NCI-H748 treated with DMSO at 0.1 percent for 48 hours (cell line): Measurements from ENCODE around the gene TMEM91.
"Not testable (repeated sequence)": the region's sequence is repeated elsewhere in the genome, so short reads cannot be mapped to it uniquely, and the experiment has no call there.

Experiments used
- DNase-seq: peaks from one replicate; lab custom pipeline; 2025; lab: John Stamatoyannopoulos, UW

The TMEM91 gene

GRCh38 chr19:41376241-41376997 is at the start of gene TMEM91:
TMEM91 (plus strand) TSS chr19:41376533; CDS start chr19:41378310, 1,777 bp downstream.
- DNase-seq = peak; percentile 26

GRCh38 chr19:41327076-41327575 is 49.2 kb upstream of the TMEM91 start:
- DNase-seq = no peak

GRCh38 chr19:41327576-41328156 is 48.7 kb upstream of the TMEM91 start:
- DNase-seq = no peak

GRCh38 chr19:41328157-41328841 is 48.0 kb upstream of the TMEM91 start:
- DNase-seq = no peak

GRCh38 chr19:41328842-41329225 is 47.5 kb upstream of the TMEM91 start:
- DNase-seq = no peak

- DNase-seq = peak; percentile 20
Measured at GRCh38 chr19:41330481-41330880, 45.9 kb upstream of the TMEM91 start.

GRCh38 chr19:41330946-41331678 is 45.2 kb upstream of the TMEM91 start:
- DNase-seq = peak; percentile 17

GRCh38 chr19:41332000-41332399 is 44.3 kb upstream of the TMEM91 start:
- DNase-seq = no peak

- DNase-seq = no peak
Measured at GRCh38 chr19:41332468-41332867, 43.9 kb upstream of the TMEM91 start.

- DNase-seq = no peak
Measured at GRCh38 chr19:41334793-41335192, 41.5 kb upstream of the TMEM91 start.

- DNase-seq = no peak
Measured at GRCh38 chr19:41335467-41335866, 40.9 kb upstream of the TMEM91 start.

GRCh38 chr19:41339936-41340335 is 36.4 kb upstream of the TMEM91 start:
- no peak for DNase-seq

- DNase-seq = no peak
Measured at GRCh38 chr19:41341669-41342490, 34.5 kb upstream of the TMEM91 start.

- DNase-seq = no peak
Measured at GRCh38 chr19:41344162-41344561, 32.2 kb upstream of the TMEM91 start.

GRCh38 chr19:41346916-41347315 is 29.4 kb upstream of the TMEM91 start:
- DNase-seq = not testable (repeated sequence)

- no peak for DNase-seq
Measured at GRCh38 chr19:41350735-41351338, 25.5 kb upstream of the TMEM91 start.

GRCh38 chr19:41351339-41352245 is 24.7 kb upstream of the TMEM91 start:
- no peak for DNase-seq

GRCh38 chr19:41352279-41352608 is 24.1 kb upstream of the TMEM91 start:
- DNase-seq = no peak

- DNase-seq = peak; percentile 57
Measured at GRCh38 chr19:41352609-41353465, 23.5 kb upstream of the TMEM91 start.
